HEK293 (cell line): Measurements from ENCODE around the gene KCNJ16.

Experiments
- CTCF ChIP-seq: fragments of 450-650 bp; formaldehyde crosslinking; IDR thresholded peaks from 2 replicates; pipeline ENCODE4 v1.5.1; 2016; ENCODE audit warnings: missing biosample characterization, missing genetic modification characterization
- KLF16 ChIP-seq: fragments of 450-650 bp; formaldehyde crosslinking; IDR thresholded peaks from 2 replicates; pipeline ENCODE4 v1.5.1; 2017; ENCODE audit warnings: missing biosample characterization, missing genetic modification characterization
- ZBTB21 ChIP-seq: fragments of 450-650 bp; formaldehyde crosslinking; IDR thresholded peaks from 2 replicates; pipeline ENCODE4 v1.5.1; 2017; ENCODE audit warnings: missing biosample characterization, missing genetic modification characterization
- ZNF660 ChIP-seq: fragments of 450-650 bp; IDR thresholded peaks from 2 replicates; pipeline ENCODE4 v1.5.1; 2018; ENCODE audit warnings: missing biosample characterization, mild to moderate bottlenecking, missing genetic modification characterization
- TF ChIP-seq, protein P1 (sequence below): fragments of 450-650 bp; formaldehyde crosslinking; IDR thresholded peaks from 2 replicates; pipeline ENCODE4 v1.5.1; 2016; ENCODE audit warnings: missing biosample characterization, missing genetic modification characterization, low read depth

DNA sequence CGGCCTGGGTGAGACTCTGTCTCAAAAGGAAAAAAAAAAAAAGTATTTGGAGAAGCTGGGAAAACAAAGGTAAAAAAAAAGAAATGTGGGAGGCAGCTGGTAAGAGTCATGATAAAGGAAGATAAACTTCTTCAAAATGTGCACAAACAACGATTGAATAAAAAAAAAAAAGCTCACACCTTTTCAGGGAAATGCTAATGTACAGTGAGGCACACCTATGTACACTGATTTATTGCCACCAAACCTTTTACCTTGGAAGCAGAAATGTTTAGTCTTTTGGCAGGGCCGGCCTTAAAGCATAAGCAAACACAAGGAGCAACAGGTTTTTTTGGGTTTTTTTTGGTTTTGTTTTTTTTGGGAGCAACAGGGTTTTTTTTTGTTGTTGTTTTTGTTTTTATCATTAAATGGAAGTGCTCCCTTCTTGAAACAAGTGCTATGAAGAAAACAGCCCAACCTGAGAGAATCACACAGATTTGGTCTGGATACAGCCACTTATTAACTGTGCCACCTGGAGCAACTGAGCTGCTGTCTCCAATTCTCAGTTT lies 64.5 kb downstream of the KCNJ16 start:
- TF ChIP-seq ZBTB21 (no peak), KLF16 (tag by site-specific recombination) (no peak), CTCF (no peak), ZNF660 (tag by site-specific recombination) (no peak)
- TF ChIP-seq, protein P1, sequence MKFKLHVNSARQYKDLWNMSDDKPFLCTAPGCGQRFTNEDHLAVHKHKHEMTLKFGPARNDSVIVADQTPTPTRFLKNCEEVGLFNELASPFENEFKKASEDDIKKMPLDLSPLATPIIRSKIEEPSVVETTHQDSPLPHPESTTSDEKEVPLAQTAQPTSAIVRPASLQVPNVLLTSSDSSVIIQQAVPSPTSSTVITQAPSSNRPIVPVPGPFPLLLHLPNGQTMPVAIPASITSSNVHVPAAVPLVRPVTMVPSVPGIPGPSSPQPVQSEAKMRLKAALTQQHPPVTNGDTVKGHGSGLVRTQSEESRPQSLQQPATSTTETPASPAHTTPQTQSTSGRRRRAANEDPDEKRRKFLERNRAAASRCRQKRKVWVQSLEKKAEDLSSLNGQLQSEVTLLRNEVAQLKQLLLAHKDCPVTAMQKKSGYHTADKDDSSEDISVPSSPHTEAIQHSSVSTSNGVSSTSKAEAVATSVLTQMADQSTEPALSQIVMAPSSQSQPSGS: no peak
